CMK (cell line): ENCODE data around the gene GCNT4.
"Not testable (repeated sequence)": the region's sequence is repeated elsewhere in the genome, so short reads cannot be mapped to it uniquely, and the experiment has no call there.

Source experiments
- DNase-seq: peaks from one replicate; pipeline ENCODE4 v3.0.0-alpha.2; 2010; ENCODE audit warnings: low read depth

GCNT4 gene

GRCh38 chr5:75052192-75053053 lies at the start of gene GCNT4:
TSS of gene GCNT4 (minus strand) at chr5:75052558. CDS start at chr5:75030037, 22,521 bp downstream.
- no peak for DNase-seq

GRCh38 chr5:75095956-75096355 lies 43.6 kb upstream of the GCNT4 start:
- DNase-seq: not testable (repeated sequence)

GRCh38 chr5:75091597-75091996 lies 39.2 kb upstream of the GCNT4 start:
- DNase-seq: no peak

GRCh38 chr5:75089662-75090061 lies 37.3 kb upstream of the GCNT4 start:
- no peak for DNase-seq

- no peak for DNase-seq
Measured at GRCh38 chr5:75089137-75089536, 36.8 kb upstream of the GCNT4 start.

- DNase-seq: no peak
Measured at GRCh38 chr5:75088648-75089047, 36.3 kb upstream of the GCNT4 start.

- DNase-seq: no peak
Measured at GRCh38 chr5:75081510-75081909, 29.2 kb upstream of the GCNT4 start.

GRCh38 chr5:75079346-75079745 lies 27.0 kb upstream of the GCNT4 start:
- DNase-seq: not testable (repeated sequence)

- no peak for DNase-seq
Measured at GRCh38 chr5:75078027-75078426, 25.7 kb upstream of the GCNT4 start.

- no peak for DNase-seq
Measured at GRCh38 chr5:75072061-75072460, 19.7 kb upstream of the GCNT4 start.

- DNase-seq: no peak
Measured at GRCh38 chr5:75071100-75071499, 18.7 kb upstream of the GCNT4 start.

GRCh38 chr5:75067434-75067833 lies 15.1 kb upstream of the GCNT4 start:
- DNase-seq: no peak

- no peak for DNase-seq
Measured at GRCh38 chr5:75062925-75063531, 10.7 kb upstream of the GCNT4 start.

- DNase-seq: no peak
Measured at GRCh38 chr5:75059912-75060545, 7.7 kb upstream of the GCNT4 start.

GRCh38 chr5:75058986-75059535 lies 6.7 kb upstream of the GCNT4 start:
- DNase-seq: no peak

GRCh38 chr5:75057561-75057960 lies 5.2 kb upstream of the GCNT4 start:
- no peak for DNase-seq

GRCh38 chr5:75055727-75056144 lies 3.4 kb upstream of the GCNT4 start:
- no peak for DNase-seq

GRCh38 chr5:75054134-75054930 lies 2.0 kb upstream of the GCNT4 start:
- DNase-seq: no peak

- no peak for DNase-seq
Measured at GRCh38 chr5:75053304-75054133, 1.2 kb upstream of the GCNT4 start.

GRCh38 chr5:75053054-75053303 lies 621 bp upstream of the GCNT4 start:
- DNase-seq: no peak

- no peak for DNase-seq
Measured at GRCh38 chr5:75051217-75051751, 1.1 kb downstream of the GCNT4 start.
